ENCODE data around the gene ZCCHC14.

ZCCHC14 gene

DNA sequence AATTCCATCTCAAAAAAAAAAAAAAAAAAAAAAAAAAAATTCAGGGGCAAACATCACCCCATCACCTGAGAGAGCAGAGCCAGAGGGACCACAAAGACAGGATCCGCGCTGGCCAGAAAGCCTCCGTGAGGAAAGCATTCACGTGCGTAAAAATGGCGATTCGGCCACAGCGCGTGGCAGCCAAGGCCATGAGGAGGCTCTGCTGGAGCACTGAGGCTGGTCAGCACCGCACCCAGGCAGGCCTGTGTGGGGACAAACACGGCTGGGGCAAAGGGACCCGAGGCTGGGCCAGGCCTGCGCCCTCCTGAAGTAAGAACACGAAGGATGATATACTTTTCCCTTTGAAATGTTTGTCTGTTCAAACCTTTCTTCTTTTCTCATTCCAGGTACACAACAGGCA lies 55.5 kb downstream of the ZCCHC14 start:
- Histone ChIP-seq H3K36me3 (ENCODE audit: control insufficient read depth, insufficient read depth, low read length) (no peaks in the 10 kb centered on the region), H3K27me3 (replicated peaks; ENCODE audit: control insufficient read depth, insufficient read depth, low read length) (no peaks in the 10 kb centered on the region; the same call in 1 of the 2 replicates), H3K4me3 (replicated peaks; ENCODE audit: low read depth, low read length) (no peak overlapping the region)
- DNase-seq (ENCODE audit: extremely low read depth, insufficient read length): no peak
- TF ChIP-seq, protein P1, sequence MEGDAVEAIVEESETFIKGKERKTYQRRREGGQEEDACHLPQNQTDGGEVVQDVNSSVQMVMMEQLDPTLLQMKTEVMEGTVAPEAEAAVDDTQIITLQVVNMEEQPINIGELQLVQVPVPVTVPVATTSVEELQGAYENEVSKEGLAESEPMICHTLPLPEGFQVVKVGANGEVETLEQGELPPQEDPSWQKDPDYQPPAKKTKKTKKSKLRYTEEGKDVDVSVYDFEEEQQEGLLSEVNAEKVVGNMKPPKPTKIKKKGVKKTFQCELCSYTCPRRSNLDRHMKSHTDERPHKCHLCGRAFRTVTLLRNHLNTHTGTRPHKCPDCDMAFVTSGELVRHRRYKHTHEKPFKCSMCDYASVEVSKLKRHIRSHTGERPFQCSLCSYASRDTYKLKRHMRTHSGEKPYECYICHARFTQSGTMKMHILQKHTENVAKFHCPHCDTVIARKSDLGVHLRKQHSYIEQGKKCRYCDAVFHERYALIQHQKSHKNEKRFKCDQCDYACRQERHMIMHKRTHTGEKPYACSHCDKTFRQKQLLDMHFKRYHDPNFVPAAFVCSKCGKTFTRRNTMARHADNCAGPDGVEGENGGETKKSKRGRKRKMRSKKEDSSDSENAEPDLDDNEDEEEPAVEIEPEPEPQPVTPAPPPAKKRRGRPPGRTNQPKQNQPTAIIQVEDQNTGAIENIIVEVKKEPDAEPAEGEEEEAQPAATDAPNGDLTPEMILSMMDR (IDR thresholded peaks at IDR 0.05; ENCODE audit: insufficient read depth, low read length, poor library complexity, severe bottlenecking): no peak

DNA sequence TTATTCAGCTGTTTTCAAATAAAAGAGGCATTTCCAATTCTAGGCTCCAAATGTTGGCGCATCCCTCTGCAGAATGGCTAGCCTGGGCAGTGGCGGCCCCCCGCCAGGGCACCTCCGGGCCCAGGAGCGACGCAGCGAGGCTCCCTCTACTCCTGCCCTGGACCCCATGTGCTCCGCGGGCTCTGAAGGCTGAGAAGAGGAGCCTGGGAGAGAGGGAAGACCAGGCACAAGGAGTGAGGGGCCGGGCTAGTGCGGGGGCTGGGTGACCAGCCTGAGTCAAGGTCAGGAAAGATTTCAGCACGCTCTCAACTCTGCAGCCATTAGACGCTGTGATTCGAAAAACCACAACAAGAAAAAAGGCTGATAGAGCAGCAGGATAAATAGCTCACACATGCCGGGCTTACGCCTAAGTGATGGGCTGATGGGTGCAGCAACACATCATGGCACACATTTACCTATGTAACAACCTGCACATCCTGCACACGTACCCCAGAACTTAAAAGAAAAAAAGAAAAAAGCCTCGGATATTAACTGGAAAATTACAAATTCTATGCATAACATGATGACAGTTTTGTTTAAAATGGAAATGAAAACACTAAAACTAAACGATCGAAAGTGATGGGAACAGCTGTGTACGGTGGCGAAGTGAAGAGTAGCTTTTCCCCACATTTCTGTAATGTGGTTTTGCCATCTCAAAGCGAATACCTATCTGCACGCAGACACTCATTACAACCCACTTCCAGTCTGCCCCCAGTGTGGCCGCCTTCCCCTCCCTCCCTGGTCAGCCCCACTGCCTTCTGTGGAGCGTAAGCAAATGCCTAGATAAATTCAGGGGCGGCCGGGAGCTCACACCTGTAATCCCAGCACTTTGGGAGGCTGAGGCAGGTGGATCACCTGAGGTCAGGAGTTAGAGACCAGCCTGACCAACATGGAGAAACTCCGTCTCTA lies 56.3 kb downstream of the ZCCHC14 start:
- no peaks in the 10 kb centered on the region; the same call in 1 of the 2 replicates for H3K27me3 ChIP-seq (replicated peaks; ENCODE audit: control insufficient read depth, insufficient read depth, low read length)
- no peak overlapping the region for H3K4me3 ChIP-seq (replicated peaks; ENCODE audit: low read depth, low read length)
- TF ChIP-seq, protein P1 (IDR thresholded peaks at IDR 0.05; ENCODE audit: insufficient read depth, low read length, poor library complexity, severe bottlenecking): no peak
- DNase-seq (ENCODE audit: extremely low read depth, insufficient read length): no peak
- H3K36me3 ChIP-seq (ENCODE audit: control insufficient read depth, insufficient read depth, low read length): no peaks in the 10 kb centered on the region

DNA sequence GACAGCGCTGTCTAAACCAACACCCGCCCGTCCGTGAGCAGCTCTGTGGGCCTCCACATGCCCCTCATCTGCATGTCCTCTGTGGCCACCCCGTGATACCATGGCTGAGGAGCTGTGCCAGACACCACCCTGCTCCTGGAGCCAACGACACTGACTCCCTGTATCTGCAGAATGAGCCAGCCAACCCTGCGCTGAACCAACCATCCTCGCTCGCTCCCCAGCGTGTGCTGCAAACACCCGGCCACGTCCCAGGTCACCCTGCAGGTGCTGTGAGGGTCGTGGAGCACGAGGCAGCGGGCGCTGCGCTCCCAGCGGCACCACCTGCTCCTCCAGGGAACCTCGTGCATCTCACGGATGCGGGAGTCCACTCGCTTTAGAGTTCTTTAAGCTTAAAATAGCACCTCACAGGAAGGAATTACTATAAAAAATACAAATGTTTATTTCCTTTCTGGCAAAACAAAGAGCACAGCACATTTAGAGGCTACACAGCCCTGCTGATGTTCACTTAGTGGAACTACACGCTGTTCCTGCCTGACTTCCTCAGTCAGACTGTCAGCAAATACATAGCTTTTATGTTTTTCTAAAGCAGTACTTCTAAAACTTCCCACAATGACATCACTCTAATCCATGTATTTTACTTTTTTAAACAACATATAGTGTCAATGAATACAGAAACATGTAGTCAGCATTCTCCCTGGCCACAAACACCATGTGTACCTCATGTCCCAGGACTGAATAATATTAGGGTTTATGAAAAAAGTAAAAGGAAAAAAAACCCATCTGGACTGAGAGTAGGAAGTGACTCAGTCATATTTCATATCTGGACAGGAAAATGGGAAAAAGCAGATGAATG lies 57.2 kb downstream of the ZCCHC14 start:
- TF ChIP-seq, protein P1 (IDR thresholded peaks at IDR 0.05; ENCODE audit: insufficient read depth, low read length, poor library complexity, severe bottlenecking): no peak
- Histone ChIP-seq H3K36me3 (ENCODE audit: control insufficient read depth, insufficient read depth, low read length) (no peaks in the 10 kb centered on the region), H3K27me3 (replicated peaks; ENCODE audit: control insufficient read depth, insufficient read depth, low read length) (no peaks in the 10 kb centered on the region; the same call in 1 of the 2 replicates), H3K4me3 (replicated peaks; ENCODE audit: low read depth, low read length) (no peak overlapping the region)
- no peak for DNase-seq (ENCODE audit: extremely low read depth, insufficient read length)

DNA sequence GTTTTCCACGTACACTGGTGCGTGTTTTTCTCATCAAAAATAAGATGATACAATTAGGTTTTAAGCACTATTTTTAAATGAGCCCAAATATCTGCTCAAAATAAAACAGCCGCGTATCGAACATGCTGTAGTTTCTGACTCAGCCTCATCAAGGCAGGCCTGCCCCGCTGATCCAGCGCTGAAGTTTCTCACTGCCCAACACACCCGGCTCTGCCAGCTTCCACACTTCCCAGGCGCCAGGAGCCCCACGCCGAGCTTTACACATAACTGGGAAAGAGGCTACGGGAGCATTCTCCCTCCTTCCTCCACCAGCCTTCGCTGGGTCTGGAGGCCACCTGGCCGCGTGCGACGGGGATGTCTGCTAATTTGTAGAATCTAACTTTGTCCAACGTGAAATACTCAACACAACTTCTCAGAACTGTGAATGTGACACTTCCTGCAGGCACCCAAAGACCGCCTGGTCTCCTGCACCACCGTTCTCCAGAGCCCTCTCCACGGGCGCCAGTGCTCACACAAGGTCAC lies 58.6 kb downstream of the ZCCHC14 start:
- H3K36me3 ChIP-seq (ENCODE audit: control insufficient read depth, insufficient read depth, low read length): no peaks in the 10 kb centered on the region
- DNase-seq (ENCODE audit: extremely low read depth, insufficient read length): no peak
- H3K4me3 ChIP-seq (replicated peaks; ENCODE audit: low read depth, low read length): no peak overlapping the region
- TF ChIP-seq, protein P1 (IDR thresholded peaks at IDR 0.05; ENCODE audit: insufficient read depth, low read length, poor library complexity, severe bottlenecking): no peak
- no peaks in the 10 kb centered on the region; the same call in 1 of the 2 replicates for H3K27me3 ChIP-seq (replicated peaks; ENCODE audit: control insufficient read depth, insufficient read depth, low read length)

DNA sequence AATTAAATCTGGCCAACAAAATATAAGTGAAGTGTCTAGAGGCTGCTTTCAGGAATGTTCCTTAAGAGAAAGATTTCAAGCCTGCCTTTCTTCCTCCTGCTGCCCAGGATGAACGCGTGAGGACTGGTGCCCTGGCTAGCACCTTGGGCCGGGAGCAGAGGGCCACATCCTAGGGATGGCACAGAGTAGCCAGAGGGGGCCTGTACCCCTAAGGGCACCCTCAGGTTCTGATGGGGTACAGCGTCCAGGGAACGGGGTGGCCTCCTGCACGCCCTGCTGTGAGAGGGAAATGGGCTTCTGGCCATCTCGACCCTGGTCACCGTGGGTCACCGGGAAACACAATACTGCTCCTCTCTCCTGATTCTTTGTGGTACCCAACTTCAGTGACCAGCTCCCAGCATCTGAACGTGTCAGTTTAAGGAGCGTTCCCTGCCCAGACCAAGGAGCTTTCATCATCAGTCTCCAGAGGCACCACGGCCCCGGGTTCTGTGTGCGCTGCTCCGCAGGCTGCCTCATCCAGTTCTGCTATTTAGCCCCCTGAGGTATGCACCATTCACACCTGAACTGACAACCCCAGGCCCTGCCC lies 60.4 kb downstream of the ZCCHC14 start:
- TF ChIP-seq, protein P1 (IDR thresholded peaks at IDR 0.05; ENCODE audit: insufficient read depth, low read length, poor library complexity, severe bottlenecking): no peak
- DNase-seq (ENCODE audit: extremely low read depth, insufficient read length): no peak
- Histone ChIP-seq H3K4me3 (replicated peaks; ENCODE audit: low read depth, low read length) (no peak overlapping the region), H3K36me3 (ENCODE audit: control insufficient read depth, insufficient read depth, low read length) (no peaks in the 10 kb centered on the region), H3K27me3 (replicated peaks; ENCODE audit: control insufficient read depth, insufficient read depth, low read length) (no peaks in the 10 kb centered on the region; the same call in 1 of the 2 replicates)

Data from GM06990 (cell line).